Astrocyte (in vitro differentiated cells and primary cell): ENCODE measurements around the gene DBNDD2.

ENCODE experiments used
- EZH2 ChIP-seq: IDR thresholded peaks from 2 replicates; pipeline ENCODE4 v1.6.1; 2012; ENCODE audit warnings: mild to moderate bottlenecking, low read length, inconsistent platforms; ENCODE audit not compliant: insufficient read depth
- TF ChIP-seq, protein P1 (sequence below): IDR thresholded peaks from 2 replicates; pipeline ENCODE4 v1.5.1; 2011; ENCODE audit warnings: low read depth, mild to moderate bottlenecking, inconsistent platforms, low read length, moderate library complexity; ENCODE audit not compliant: insufficient read depth

DNA sequence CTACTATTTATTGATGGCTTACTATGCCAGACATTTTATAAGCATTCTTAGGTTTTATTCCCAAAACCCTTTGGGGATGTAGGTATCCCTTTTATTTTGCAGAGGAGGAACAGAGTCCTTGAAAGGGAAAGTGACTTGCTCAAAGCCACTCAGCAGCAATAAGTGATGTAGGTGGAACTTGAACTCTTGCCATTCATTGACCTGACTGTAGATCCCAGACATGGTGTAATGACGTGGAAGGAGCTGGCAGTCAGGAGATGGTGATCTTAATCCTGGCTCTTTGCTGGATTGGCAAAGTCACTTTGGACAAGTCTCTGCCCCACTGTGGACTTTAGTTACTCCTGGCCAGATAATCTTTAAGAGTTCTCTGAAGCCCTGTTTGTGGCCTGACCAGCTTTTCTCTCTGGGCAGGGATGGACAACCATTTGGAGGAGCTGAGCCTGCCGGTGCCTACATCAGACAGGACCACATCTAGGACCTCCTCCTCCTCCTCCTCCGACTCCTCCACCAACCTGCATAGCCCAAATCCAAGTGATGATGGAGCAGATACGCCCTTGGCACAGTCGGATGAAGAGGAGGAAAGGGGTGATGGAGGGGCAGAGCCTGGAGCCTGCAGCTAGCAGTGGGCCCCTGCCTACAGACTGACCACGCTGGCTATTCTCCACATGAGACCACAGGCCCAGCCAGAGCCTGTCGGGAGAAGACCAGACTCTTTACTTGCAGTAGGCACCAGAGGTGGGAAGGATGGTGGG is 1.6 kb downstream of the DBNDD2 start:
- TF ChIP-seq, protein P1, sequence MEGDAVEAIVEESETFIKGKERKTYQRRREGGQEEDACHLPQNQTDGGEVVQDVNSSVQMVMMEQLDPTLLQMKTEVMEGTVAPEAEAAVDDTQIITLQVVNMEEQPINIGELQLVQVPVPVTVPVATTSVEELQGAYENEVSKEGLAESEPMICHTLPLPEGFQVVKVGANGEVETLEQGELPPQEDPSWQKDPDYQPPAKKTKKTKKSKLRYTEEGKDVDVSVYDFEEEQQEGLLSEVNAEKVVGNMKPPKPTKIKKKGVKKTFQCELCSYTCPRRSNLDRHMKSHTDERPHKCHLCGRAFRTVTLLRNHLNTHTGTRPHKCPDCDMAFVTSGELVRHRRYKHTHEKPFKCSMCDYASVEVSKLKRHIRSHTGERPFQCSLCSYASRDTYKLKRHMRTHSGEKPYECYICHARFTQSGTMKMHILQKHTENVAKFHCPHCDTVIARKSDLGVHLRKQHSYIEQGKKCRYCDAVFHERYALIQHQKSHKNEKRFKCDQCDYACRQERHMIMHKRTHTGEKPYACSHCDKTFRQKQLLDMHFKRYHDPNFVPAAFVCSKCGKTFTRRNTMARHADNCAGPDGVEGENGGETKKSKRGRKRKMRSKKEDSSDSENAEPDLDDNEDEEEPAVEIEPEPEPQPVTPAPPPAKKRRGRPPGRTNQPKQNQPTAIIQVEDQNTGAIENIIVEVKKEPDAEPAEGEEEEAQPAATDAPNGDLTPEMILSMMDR: no peak
- TF ChIP-seq EZH2: no peak
